HEK293 (cell line): Measurements from ENCODE around the gene PTPRA.
A peak's percentile ranks its signal among the peaks of the same experiment; 100 is the strongest.

Experiments used
- CTCF ChIP-seq: fragments of 450-650 bp; formaldehyde crosslinking; IDR thresholded peaks from 2 replicates; pipeline ENCODE4 v1.5.1; 2016; ENCODE audit warnings: missing biosample characterization, missing genetic modification characterization
- ZBTB10 ChIP-seq: fragments of 450-650 bp; formaldehyde crosslinking; IDR thresholded peaks from 2 replicates; pipeline ENCODE4 v1.5.1; 2016; ENCODE audit warnings: missing biosample characterization, missing genetic modification characterization
- ZNF398 ChIP-seq: fragments of 450-650 bp; formaldehyde crosslinking; IDR thresholded peaks from 2 replicates; pipeline ENCODE4 v1.5.1; 2017; ENCODE audit warnings: missing biosample characterization, missing genetic modification characterization
- ZNF433 ChIP-seq: fragments of 450-650 bp; formaldehyde crosslinking; IDR thresholded peaks from 2 replicates; pipeline ENCODE4 v1.5.1; 2016; ENCODE audit warnings: missing biosample characterization, missing genetic modification characterization, low read depth

GRCh38 chr20:2872459-2873009 is 747 bp upstream of the PTPRA start:
- no peak for TF ChIP-seq CTCF (tag by site-specific recombination)
- TF ChIP-seq ZNF398 (tag by site-specific recombination): peak; percentile 45; the same call in 1 of the 2 replicates
- TF ChIP-seq ZNF433: no peak
- TF ChIP-seq ZBTB10 (tag by site-specific recombination): no peak
